Activated T-helper 1 cell treated with anti-CD3 and anti-CD28 coated beads, Interleukin-12 subunit alpha, Interleukin-12 subunit beta, Interleukin-2, Interleukin-4 antibody, amounts not matched to agents 30 ng/mL and 10 ng/mL and 1 ng/mL, durations not matched to agents 14 hours and 24 hours and 36 hours (primary cell): Measurements from ENCODE around the gene FTCDNL1. TPM values are rescaled to one million over a fixed set of nuclear protein-coding genes. Genes with fewer than 3 reads are reported as not detected.

ENCODE experiments used
- DNase-seq: peaks from one replicate; pipeline ENCODE4 v3.0.0; 2021; ENCODE audit warnings: low spot score
- H3K27ac Mint-ChIP-seq: one replicate; pipeline ENCODE4 v1.8.0; 2021; ENCODE audit warnings: mild to moderate bottlenecking, mixed read lengths
- H3K27me3 Mint-ChIP-seq: one replicate; pipeline ENCODE4 v1.8.0; 2022; ENCODE audit warnings: mild to moderate bottlenecking, moderate library complexity, mixed read lengths; ENCODE audit not compliant: insufficient read depth
- H3K36me3 Mint-ChIP-seq: one replicate; pipeline ENCODE4 v1.8.0; 2021; ENCODE audit warnings: low read depth, mixed read lengths
- H3K4me1 Mint-ChIP-seq: one replicate; pipeline ENCODE4 v1.8.0; 2021; ENCODE audit warnings: low read depth, mixed read lengths
- H3K4me3 Mint-ChIP-seq: one replicate; pipeline ENCODE4 v1.8.0; 2021; ENCODE audit warnings: mild to moderate bottlenecking, moderate library complexity, mixed read lengths
- H3K9me3 Mint-ChIP-seq: one replicate; pipeline ENCODE4 v1.8.0; 2021; ENCODE audit warnings: mixed read lengths
- intact Hi-C: fragments of 100-400 bp; cut with micrococcal nuclease; formaldehyde crosslinking; loops from one replicate; pipeline ENCODE4 v1.15.1; 2024
- total RNA-seq: library from RNA; stranded (reverse); gene quantifications from 2 replicates; pipeline ENCODE4 v1.2.3, GENCODE V29; 2022

The FTCDNL1 gene
- total RNA-seq, 1 donor from 2014 or later, result 1.7 TPM

DNA sequence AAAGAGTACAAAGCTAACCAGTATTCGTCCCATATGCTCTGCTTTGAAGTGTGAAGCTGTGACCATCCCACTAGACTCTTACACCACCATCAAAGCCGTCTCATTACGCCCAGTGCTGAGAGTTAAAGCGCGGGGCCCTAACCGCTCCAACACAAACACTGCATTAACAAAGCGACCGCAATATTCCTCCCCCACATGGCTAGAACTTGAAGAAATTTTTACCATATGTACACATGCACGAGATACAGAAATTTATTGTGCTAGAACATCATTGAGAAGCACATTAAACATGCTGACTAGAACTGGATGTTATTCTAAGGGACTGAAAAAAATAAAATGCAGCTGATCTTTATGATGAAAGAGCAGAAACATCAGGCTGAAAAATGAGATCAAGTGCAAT lies 20.5 kb downstream of the FTCDNL1 start:
- H3K27me3 Mint-ChIP-seq, result no peaks in the 10 kb centered on the region
- H3K9me3 Mint-ChIP-seq, result no peaks in the 10 kb centered on the region
- no peaks in the 10 kb centered on the region for H3K36me3 Mint-ChIP-seq
- H3K4me3 Mint-ChIP-seq, result no peak overlapping the region
- DNase-seq, result no peak
- intact Hi-C loops, result no loop called here
- no peaks in the 10 kb centered on the region for H3K4me1 Mint-ChIP-seq
- no peak overlapping the region for H3K27ac Mint-ChIP-seq

- H3K27me3 Mint-ChIP-seq, result no peaks in the 10 kb centered on the region
- intact Hi-C loops, result no loop called here
Observed at GRCh38 chr2:199829628-199830027, 21.4 kb downstream of the FTCDNL1 start.

DNA sequence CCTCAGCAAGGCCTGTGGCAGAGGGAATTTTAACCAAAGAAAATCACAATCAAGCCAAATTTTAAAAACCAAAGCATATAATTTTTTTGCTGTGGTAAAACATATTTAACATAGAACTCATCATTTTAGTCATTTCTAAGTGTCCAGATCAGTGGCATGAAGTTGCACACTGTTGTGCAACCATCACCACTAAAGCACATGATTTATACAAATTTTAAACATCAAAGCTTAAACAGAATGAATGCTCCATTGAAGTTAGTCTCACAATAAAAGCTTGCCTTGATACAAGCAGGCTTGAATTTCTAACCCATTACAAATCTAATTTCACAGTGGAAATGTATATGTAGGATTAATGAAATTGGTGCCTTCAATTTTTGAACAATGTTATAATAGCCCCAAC lies 31.2 kb downstream of the FTCDNL1 start:
- Mint-ChIP-seq H3K27me3 (peaks cover 3% of the 10 kb centered on the region), H3K4me1 (no peaks in the 10 kb centered on the region), H3K27ac (no peak overlapping the region)

More at GRCh38 chr2:199829628-199830027, 21.4 kb downstream of the FTCDNL1 start:
- Mint-ChIP-seq H3K27ac (no peak overlapping the region), H3K9me3 (no peaks in the 10 kb centered on the region), H3K4me1 (no peaks in the 10 kb centered on the region), H3K36me3 (no peaks in the 10 kb centered on the region), H3K4me3 (no peak overlapping the region)
- no peak for DNase-seq

DNA sequence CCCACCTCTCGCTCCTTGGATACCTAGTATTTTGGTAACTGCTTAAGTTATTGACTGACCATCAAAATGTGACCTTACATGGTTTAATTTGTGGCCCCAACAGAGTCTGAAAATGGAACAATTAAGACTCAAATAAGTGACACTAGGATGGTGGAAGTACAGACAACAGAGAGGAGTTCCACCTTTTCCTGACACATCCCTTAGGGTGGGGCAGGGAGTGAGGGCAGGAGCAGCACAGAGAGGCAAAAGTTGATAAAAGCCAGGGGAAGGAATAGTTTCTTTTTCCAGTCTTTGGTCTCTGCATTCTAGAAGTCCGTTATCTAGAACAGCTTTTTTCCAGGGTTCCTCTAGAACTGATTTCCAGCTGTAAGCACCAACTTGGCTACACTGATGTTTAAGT lies 32.2 kb downstream of the FTCDNL1 start:
- Mint-ChIP-seq H3K9me3 (no peaks in the 10 kb centered on the region), H3K4me3 (no peak overlapping the region), H3K27me3 (peaks cover 3% of the 10 kb centered on the region), H3K4me1 (no peaks in the 10 kb centered on the region), H3K36me3 (no peaks in the 10 kb centered on the region), H3K27ac (no peak overlapping the region)
- intact Hi-C loops, result no loop called here
- no peak for DNase-seq

More for the DNA sequence above, 31.2 kb downstream of the FTCDNL1 start:
- H3K4me3 Mint-ChIP-seq, result no peak overlapping the region
- no peaks in the 10 kb centered on the region for H3K36me3 Mint-ChIP-seq
- no peak for DNase-seq
- no peaks in the 10 kb centered on the region for H3K9me3 Mint-ChIP-seq
- intact Hi-C loops, result no loop called here

DNA sequence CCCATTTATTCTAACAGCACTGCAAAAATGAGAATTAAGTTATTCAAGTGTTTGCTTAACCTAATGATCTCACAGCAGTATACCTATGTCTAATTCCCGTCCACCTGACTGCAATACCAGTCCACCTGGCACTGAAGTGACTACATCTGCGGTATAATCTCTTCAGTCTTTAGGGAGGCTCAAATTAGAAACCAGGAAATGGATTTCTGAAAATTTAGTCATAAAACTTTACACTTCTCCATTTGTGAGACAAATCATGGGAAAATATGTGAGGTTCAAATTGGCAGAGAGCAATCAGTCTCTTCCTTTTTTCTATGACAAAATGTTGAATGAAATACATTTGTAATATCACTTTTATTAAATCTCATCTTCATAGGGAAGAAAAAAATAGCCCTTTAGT lies 33.0 kb downstream of the FTCDNL1 start:
- H3K27ac Mint-ChIP-seq, result no peak overlapping the region
- DNase-seq, result no peak
- no peaks in the 10 kb centered on the region for H3K9me3 Mint-ChIP-seq
- intact Hi-C loops, result no loop called here
- no peaks in the 10 kb centered on the region for H3K36me3 Mint-ChIP-seq
- H3K27me3 Mint-ChIP-seq, result peaks cover 3% of the 10 kb centered on the region
- H3K4me3 Mint-ChIP-seq, result no peak overlapping the region
- no peaks in the 10 kb centered on the region for H3K4me1 Mint-ChIP-seq

- peaks cover 6% of the 10 kb centered on the region for H3K27me3 Mint-ChIP-seq
Observed at GRCh38 chr2:199814817-199815211, 36.2 kb downstream of the FTCDNL1 start.

GRCh38 chr2:199814101-199814816 lies 36.7 kb downstream of the FTCDNL1 start:
- no peaks in the 10 kb centered on the region for H3K4me1 Mint-ChIP-seq
- H3K4me3 Mint-ChIP-seq, result no peak overlapping the region
- intact Hi-C loops, result no loop called here
- H3K27me3 Mint-ChIP-seq, result peaks cover 6% of the 10 kb centered on the region
- DNase-seq, result no peak
- H3K27ac Mint-ChIP-seq, result no peak overlapping the region
- no peaks in the 10 kb centered on the region for H3K9me3 Mint-ChIP-seq
- no peaks in the 10 kb centered on the region for H3K36me3 Mint-ChIP-seq

More at GRCh38 chr2:199814817-199815211, 36.2 kb downstream of the FTCDNL1 start:
- no peaks in the 10 kb centered on the region for H3K36me3 Mint-ChIP-seq
- intact Hi-C loops, result no loop called here
- no peak overlapping the region for H3K27ac Mint-ChIP-seq
- DNase-seq, result no peak
- no peak overlapping the region for H3K4me3 Mint-ChIP-seq
- no peaks in the 10 kb centered on the region for H3K4me1 Mint-ChIP-seq
- H3K9me3 Mint-ChIP-seq, result no peaks in the 10 kb centered on the region

DNA sequence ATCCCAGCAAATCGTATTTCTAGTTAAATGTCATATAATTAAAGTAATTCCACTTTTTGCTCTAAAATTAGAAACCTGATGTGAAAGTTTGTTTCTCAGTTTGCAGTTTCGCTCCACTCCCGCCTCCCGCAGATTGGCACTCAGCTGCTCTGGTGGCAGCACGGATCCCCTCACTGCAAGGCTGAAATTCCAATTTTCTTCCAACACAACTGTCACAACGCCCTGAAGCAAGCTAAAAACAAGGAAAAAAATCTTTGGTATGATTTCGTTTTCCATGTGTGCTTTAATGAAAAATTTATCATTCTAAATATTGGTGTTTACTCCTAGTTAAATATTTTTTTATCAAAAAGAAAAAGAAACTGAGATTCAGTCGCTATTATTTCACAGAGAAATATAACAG lies 38.5 kb downstream of the FTCDNL1 start:
- H3K9me3 Mint-ChIP-seq, result no peaks in the 10 kb centered on the region
- intact Hi-C loops, result no loop called here
- no peak overlapping the region for H3K4me3 Mint-ChIP-seq

DNA sequence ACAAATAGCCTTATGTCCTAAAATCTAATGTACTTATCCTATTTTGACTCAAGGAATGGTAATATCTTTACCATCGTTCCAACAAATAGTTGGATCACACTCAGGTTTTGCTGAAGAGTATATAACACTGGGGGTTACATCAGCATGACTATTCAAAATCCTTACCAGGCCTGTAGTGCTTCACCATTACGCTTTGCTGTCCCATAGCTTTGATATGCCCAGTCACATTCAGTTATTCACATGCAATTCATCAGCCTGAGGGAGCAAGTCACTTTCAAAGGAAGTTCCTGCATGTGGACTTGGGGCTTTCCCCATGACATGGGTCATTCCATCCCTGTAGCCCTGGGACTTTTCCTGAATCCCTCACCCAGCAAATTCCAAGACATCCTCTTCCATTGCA lies 39.6 kb downstream of the FTCDNL1 start:
- Mint-ChIP-seq H3K4me1 (no peaks in the 10 kb centered on the region), H3K9me3 (no peaks in the 10 kb centered on the region), H3K27ac (no peak overlapping the region), H3K4me3 (no peak overlapping the region), H3K27me3 (peaks cover 6% of the 10 kb centered on the region), H3K36me3 (no peaks in the 10 kb centered on the region)
- intact Hi-C loops, result no loop called here
- no peak for DNase-seq

More for the DNA sequence above, 38.5 kb downstream of the FTCDNL1 start:
- Mint-ChIP-seq H3K27me3 (peaks cover 6% of the 10 kb centered on the region), H3K4me1 (no peaks in the 10 kb centered on the region), H3K36me3 (no peaks in the 10 kb centered on the region), H3K27ac (no peak overlapping the region)
- no peak for DNase-seq

GRCh38 chr2:199810422-199811171 lies 40.4 kb downstream of the FTCDNL1 start:
- no peaks in the 10 kb centered on the region for H3K9me3 Mint-ChIP-seq
- no peak overlapping the region for H3K4me3 Mint-ChIP-seq
- H3K36me3 Mint-ChIP-seq, result no peaks in the 10 kb centered on the region
- H3K4me1 Mint-ChIP-seq, result no peaks in the 10 kb centered on the region
- intact Hi-C loops, result no loop called here
- no peak overlapping the region for H3K27ac Mint-ChIP-seq
- no peak for DNase-seq
- peaks cover 6% of the 10 kb centered on the region for H3K27me3 Mint-ChIP-seq

DNA sequence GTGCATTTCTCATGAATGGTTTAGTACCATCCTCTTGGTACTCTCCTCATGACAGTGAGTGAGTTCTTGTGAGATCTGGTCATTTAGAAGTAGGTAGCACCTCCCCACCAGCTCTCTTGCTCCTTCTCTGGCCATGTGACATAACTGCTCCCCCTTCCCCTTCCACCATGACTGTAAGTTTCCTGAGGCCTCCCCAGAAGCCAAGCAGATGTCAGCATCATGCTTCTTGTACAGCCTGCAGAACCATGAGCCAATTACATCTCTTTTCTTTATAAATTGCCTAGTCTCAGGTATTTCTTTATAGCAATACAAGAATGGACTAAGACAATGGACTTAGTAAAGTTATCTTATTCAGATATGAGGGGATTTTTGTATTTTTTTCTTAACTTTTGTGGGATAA lies 43.0 kb downstream of the FTCDNL1 start:
- no peak overlapping the region for H3K4me3 Mint-ChIP-seq
- no peaks in the 10 kb centered on the region for H3K4me1 Mint-ChIP-seq
- H3K27ac Mint-ChIP-seq, result no peak overlapping the region
- no peak for DNase-seq
- no peaks in the 10 kb centered on the region for H3K36me3 Mint-ChIP-seq
- H3K27me3 Mint-ChIP-seq, result peaks cover 3% of the 10 kb centered on the region
- intact Hi-C loops, result no loop called here
- no peaks in the 10 kb centered on the region for H3K9me3 Mint-ChIP-seq

GRCh38 chr2:199806179-199806578 lies 44.8 kb downstream of the FTCDNL1 start:
- H3K4me3 Mint-ChIP-seq, result no peak overlapping the region
- H3K9me3 Mint-ChIP-seq, result no peaks in the 10 kb centered on the region
- H3K4me1 Mint-ChIP-seq, result no peaks in the 10 kb centered on the region
- H3K27me3 Mint-ChIP-seq, result peaks cover 3% of the 10 kb centered on the region
- H3K27ac Mint-ChIP-seq, result no peak overlapping the region
- DNase-seq, result no peak
- no peaks in the 10 kb centered on the region for H3K36me3 Mint-ChIP-seq
- intact Hi-C loops, result no loop called here

- intact Hi-C loops, result no loop called here
- Mint-ChIP-seq H3K9me3 (no peaks in the 10 kb centered on the region), H3K4me3 (no peak overlapping the region), H3K36me3 (no peaks in the 10 kb centered on the region), H3K27me3 (peaks cover 3% of the 10 kb centered on the region), H3K27ac (no peak overlapping the region), H3K4me1 (no peaks in the 10 kb centered on the region)
- no peak for DNase-seq
Observed at GRCh38 chr2:199804831-199805230, 46.2 kb downstream of the FTCDNL1 start.
